Heart left ventricle (tissue), 16 donors: ENCODE results near the gene LRP1. TPM values are rescaled to one million over a fixed set of nuclear protein-coding genes. Genes with fewer than 3 reads are reported as not detected.

ENCODE experiments used
- ATAC-seq, 4 donors: fragments of 200-7000 bp; cut with Tn5 transposase; one replicate each; pipeline ENCODE4 v1.9.1; 2020 to 2022; ENCODE audit warnings: moderate library complexity in 4 of 4, mild to moderate bottlenecking in 3 of 4, moderate number of reproducible peaks in 1 of 4
- DNase-seq, 5 donors: peaks; one replicate each; pipeline ENCODE4 v3.0.0-alpha.2; 2020
- H3K27ac ChIP-seq, 12 donors: fragments of 200-600 bp; sonication (generic) in 4 of 12; one replicate each; pipeline versions ENCODE4 v1.5.0 to v1.8.0; 2016 to 2022; ENCODE audit warnings: mild to moderate bottlenecking in 2 of 12
- H3K27me3 ChIP-seq, 9 donors: fragments of 200-600 bp; sonication (generic) in 2 of 9; one replicate each; pipeline versions ENCODE4 v1.5.1 to v1.8.0; 2016 to 2022; ENCODE audit warnings: mild to moderate bottlenecking in 3 of 9
- H3K36me3 ChIP-seq, 9 donors: fragments of 200-600 bp; sonication (generic) in 2 of 9; one replicate each; pipeline versions ENCODE4 v1.5.0 to v1.8.0; 2018 to 2022; ENCODE audit warnings: mild to moderate bottlenecking in 2 of 9
- H3K4me1 ChIP-seq, 12 donors: fragments of 200-600 bp; sonication (generic) in 4 of 12; one replicate each; pipeline versions ENCODE4 v1.5.0 to v1.8.0; 2016 to 2022; ENCODE audit warnings: mild to moderate bottlenecking in 3 of 12
- H3K4me3 ChIP-seq, 12 donors: fragments of 200-600 bp; sonication (generic) in 4 of 12; one replicate each; pipeline versions ENCODE4 v1.5.0 to v1.8.0; 2017 to 2022; ENCODE audit warnings: mild to moderate bottlenecking in 9 of 12, moderate library complexity in 4 of 12
- H3K9me3 ChIP-seq, 12 donors: fragments of 200-600 bp; sonication (generic) in 4 of 12; one replicate each; pipeline versions ENCODE4 v1.5.0 to v1.8.0; 2016 to 2022; ENCODE audit warnings: mild to moderate bottlenecking in 1 of 12
- POLR2A ChIP-seq, 2 donors: fragments of 450-650 bp; IDR thresholded peaks; one replicate each; pipeline ENCODE4 v1.6.1; 2017; ENCODE audit warnings: antibody characterized with exemption in 2 of 2, mild to moderate bottlenecking in 2 of 2, moderate library complexity in 2 of 2
- WGBS, 4 donors: extraction: QIAGEN DNeasy Blood & Tissue Kit in 2 of 4; methylation state at CpG; one replicate each; pipeline versions ENCODE4 v1.1.5 to v1.1.7; 2013 to 2018; 5-methylcytosine and 5-hydroxymethylcytosine counted together
- intact Hi-C, 10 donors: fragments of 100-400 bp; cut with DNase I; formaldehyde crosslinking; loops; one replicate each; pipeline versions ENCODE4 v1.11.1 to v1.14.2; 2022
- polyA plus RNA-seq, 2 donors: library from polyadenylated mRNA; stranded (reverse); fragments of 200-250 nt; gene quantifications; one replicate each; pipeline ENCODE4 v1.2.3, GENCODE V29; 2013
- total RNA-seq, 9 donors: library from RNA; depleted of rRNA in 2 of 9; stranded (reverse); fragments of >200 nt in 2 of 9; fragmentation: NEBNext Ultra II Directional in 3 of 9; extraction: Animal tissue kit (Norgen Biotek cat#: 25700) in 3 of 9; gene quantifications; one replicate each; pipeline versions ENCODE4 v1.1.0 to v1.2.4, GENCODE V29; 2016 to 2023
- TF ChIP-seq, protein P1 (sequence below), 12 donors: fragments of 200-600 bp; sonication (generic) in 4 of 12; IDR thresholded peaks; one replicate each; pipeline versions ENCODE4 v1.5.0 to v1.8.0; 2018 to 2022; ENCODE audit warnings: antibody characterized with exemption in 12 of 12, mild to moderate bottlenecking in 5 of 12
- donor health status: ischemic (EF 13 %, LVEDD 7.1; RV severe dilation, severe dysfunction).
- donor health status: healthy with polysubstance abuse.
- donor health status: DM: no; HTN: yes; CAD: no.
- donor health status: DM: no; HTN: no; CAD: no.
- donor health status: ischemic (EF 25% LVEDD 6.9; RV normal size, moderate dysfunction).
- donor health status: ischemic (EF 25% LVEDD 5.7; RV mildly dilated, moderate dysfunction).
- donor health status: healthy.
- donor health status: DM: yes; HTN: yes; CAD: no.
- donor health status: ischemic (EF 35%, LVEDD 5.7; RV mildly dilated, moderate dysfunction).
- donor health status: nonischemic (EF 11% LVEDD 7.7; RV severe dilation, severe dysfunction).
- donor health status: DM: yes; HTN: yes; CAD: no.
- donor health status: PGD.
- donor health status: ischemic (EF 29% LVEDD 5.4; RV normal size, mild dysfunction).
- donor health status: nonischemic (EF 23%, LVEDD 6.1; RV moderate dilation, normal function).

Gene LRP1
- total and polyA plus RNA-seq, 11 donors, result 23.0 to 316 (median 69.0) TPM

DNA sequence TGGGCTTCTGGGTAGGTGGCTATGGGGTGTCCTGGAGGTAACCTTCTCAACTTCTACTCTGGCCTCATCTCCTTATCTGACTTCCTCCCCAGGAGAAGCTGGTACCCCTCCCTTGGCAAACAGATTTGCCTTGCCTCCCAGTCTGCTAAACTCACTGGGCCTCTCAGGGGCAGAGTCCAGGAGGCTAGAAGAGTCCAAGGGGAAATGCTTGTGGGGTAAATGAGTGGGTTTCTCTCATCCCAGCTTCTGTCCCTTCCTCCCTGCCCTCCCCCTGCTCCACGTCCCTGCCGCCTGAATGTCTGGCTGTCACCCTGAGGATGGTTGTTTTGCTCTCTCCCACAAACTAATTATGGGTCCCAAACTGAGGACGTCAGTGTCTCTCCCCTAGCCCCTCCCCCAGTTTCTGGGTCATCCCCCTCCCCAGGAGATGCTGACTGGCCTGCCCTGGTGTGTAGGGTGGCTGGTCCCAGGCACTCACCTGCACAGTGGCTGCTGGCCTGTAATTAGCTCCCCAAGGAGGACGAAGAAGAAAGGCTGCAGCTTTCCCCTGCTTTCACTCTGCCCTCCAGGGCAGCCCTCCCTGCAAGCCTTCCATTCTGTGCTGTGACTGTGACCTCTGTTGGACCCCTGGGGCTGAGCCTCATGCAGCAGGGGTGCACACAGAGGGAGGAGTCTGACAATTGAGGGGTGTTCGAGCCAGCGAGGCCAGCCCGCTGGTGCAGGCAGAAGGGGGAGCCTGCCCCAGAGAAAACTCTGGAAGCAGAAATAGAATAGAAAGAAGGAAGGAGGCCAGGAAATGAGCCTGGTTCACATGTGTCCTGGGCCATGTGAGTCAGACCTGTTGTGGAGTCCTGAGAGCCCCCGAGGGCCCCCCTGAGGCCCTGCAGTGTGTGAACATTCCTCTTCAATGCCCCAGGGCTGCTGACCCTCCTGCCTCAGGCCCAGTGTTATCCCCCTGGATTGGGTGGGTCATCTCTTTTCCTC, 19.0 kb downstream of the LRP1 start, which contains the start of gene LRP1-AS:
TSS of gene LRP1-AS (minus strand) at position 659 of the 984 bp plus-strand sequence.
- no peak within 1 kb of the TSS for H3K4me3 ChIP-seq
- H3K9me3 ChIP-seq, result no peaks in the 10 kb centered on the region
- no peaks in the 10 kb centered on the region for H3K27me3 ChIP-seq
- TF ChIP-seq POLR2A (IDR thresholded peaks at IDR 0.05), result no peak
- TF ChIP-seq, protein P1, sequence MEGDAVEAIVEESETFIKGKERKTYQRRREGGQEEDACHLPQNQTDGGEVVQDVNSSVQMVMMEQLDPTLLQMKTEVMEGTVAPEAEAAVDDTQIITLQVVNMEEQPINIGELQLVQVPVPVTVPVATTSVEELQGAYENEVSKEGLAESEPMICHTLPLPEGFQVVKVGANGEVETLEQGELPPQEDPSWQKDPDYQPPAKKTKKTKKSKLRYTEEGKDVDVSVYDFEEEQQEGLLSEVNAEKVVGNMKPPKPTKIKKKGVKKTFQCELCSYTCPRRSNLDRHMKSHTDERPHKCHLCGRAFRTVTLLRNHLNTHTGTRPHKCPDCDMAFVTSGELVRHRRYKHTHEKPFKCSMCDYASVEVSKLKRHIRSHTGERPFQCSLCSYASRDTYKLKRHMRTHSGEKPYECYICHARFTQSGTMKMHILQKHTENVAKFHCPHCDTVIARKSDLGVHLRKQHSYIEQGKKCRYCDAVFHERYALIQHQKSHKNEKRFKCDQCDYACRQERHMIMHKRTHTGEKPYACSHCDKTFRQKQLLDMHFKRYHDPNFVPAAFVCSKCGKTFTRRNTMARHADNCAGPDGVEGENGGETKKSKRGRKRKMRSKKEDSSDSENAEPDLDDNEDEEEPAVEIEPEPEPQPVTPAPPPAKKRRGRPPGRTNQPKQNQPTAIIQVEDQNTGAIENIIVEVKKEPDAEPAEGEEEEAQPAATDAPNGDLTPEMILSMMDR (IDR thresholded peaks at IDR 0.05), result no peak
- H3K27ac ChIP-seq, result peak within 1 kb of the TSS; percentile 18 to 95 (median 89)
- ATAC-seq (peak in 2 of 4 donors; percentile 14 to 18), DNase-seq (peak in 1 of 5 donors; percentile 65)
- peaks cover 14 to 97% (median 71%) of the 10 kb centered on the region in 12 donors for H3K4me1 ChIP-seq
- intact Hi-C loops, result no loop called here
- WGBS, 4 donors, result 56 to 65% (median 61%) methylated on average over 8 of the region's 8 CpGs
- H3K36me3 ChIP-seq, result peaks cover 0 to 71% (median 45%) of the 10 kb centered on the region in 9 donors

DNA sequence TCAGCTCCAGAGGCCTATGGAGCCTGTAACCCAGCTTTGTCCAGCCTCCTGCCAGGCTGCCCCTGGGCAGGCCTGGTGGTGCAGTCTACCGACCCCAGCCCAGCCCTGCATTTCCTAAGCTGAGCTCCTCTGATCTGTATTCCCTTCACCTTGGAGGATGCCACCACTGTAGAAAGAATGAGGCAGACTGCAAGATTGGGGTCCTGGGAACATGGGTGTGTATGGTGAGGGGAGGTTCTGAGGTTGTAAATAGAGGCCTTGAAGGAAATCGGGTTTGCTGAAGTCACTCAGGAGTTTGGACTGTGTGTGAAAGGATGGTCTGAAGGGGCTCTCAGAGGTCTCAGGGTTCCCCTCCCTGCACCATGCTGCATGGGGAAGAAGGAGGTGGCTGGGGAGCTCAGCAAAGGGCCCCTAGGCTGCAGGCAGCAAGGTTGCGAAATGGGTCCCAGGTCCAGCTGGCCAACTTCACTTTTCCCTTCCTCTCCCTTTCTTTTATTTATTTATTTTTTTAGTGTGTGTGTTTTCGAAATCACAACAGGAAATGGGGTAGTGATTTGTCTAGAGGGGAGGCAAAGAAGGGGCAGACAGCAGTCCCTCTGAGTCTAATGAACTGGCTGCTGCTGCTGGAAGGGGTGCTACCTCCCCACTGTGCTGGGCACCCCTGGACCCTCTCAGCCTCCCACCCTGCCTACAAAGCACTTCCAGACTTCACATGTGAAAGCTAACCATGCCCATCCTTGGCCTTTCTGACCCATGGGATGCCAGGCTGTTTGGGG, 20.4 kb downstream of the LRP1 start:
- ATAC-seq (peak; percentile 33 to 60 (median 48)), DNase-seq (peak; percentile 57 to 83 (median 75))
- no peak for TF ChIP-seq POLR2A (IDR thresholded peaks at IDR 0.05)
- TF ChIP-seq, protein P1 (IDR thresholded peaks at IDR 0.05), result no peak
- H3K27me3 ChIP-seq, result no peaks in the 10 kb centered on the region
- intact Hi-C loops, result loop anchor here in 2 of 10 donors (2.0 kb wide), 1 partner anchor 14 kb away; no protein-coding TSS in a partner anchor
- WGBS, 4 donors, result 50 to 62% (median 55%) methylated on average over 4 of the region's 4 CpGs
- H3K9me3 ChIP-seq, result no peaks in the 10 kb centered on the region
- H3K4me1 ChIP-seq, result peaks cover 14 to 97% (median 79%) of the 10 kb centered on the region in 12 donors
- peaks cover 0 to 61% (median 34%) of the 10 kb centered on the region in 9 donors for H3K36me3 ChIP-seq
- H3K27ac ChIP-seq, result peak overlapping the region; percentile 75 to 95 (median 89)
- H3K4me3 ChIP-seq, result peak overlapping the region in 2 of 12 donors; percentile 12 to 16

DNA sequence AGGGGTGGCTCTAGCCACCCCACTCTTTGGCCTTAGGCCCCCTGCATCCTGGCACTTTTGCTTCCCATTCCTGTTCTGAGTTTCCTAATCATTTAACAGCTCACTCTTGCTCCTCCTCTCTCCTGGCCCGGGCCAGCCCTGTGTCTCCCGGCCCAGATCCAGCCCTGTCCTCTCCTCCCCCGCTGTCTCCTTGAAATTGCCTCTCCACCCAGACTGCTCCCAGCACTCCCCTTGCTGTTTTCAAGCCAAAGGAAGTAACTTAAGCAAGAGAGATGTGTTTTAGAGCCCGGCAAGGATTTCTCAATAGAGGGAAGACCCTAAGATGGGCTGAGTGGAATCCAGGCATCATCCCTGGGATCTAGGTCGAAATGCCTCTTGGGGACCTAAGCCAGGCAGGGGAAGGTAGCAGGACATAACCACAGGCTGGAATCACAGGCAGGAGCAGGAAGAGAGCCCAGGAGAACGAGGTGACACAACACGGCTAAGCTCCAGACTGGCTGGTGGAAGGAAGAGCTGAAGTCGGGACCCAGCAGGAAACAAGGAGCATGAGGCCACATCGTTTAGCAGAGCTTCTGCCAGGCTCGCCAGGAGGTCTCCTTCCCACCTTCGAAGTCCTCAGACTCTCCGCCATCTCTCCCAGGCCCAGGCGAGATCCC, 21.1 kb downstream of the LRP1 start:
- H3K27ac ChIP-seq, result peak overlapping the region; percentile 75 to 95 (median 89)
- peak overlapping the region in 2 of 12 donors; percentile 12 to 16 for H3K4me3 ChIP-seq
- ATAC-seq (peak; percentile 79 to 86 (median 85)), DNase-seq (peak; percentile 70 to 85 (median 81))
- no peaks in the 10 kb centered on the region for H3K27me3 ChIP-seq
- no peaks in the 10 kb centered on the region for H3K9me3 ChIP-seq
- peaks cover 0 to 61% (median 33%) of the 10 kb centered on the region in 9 donors for H3K36me3 ChIP-seq
- intact Hi-C loops, result loop anchor here in 2 of 10 donors (2.0 kb wide), 1 partner anchor 15 kb away; no protein-coding TSS in a partner anchor
- 28 to 58% (median 41%) methylated on average over 13 of the region's 13 CpGs for WGBS, 4 donors
- no peak for TF ChIP-seq POLR2A (IDR thresholded peaks at IDR 0.05)
- TF ChIP-seq, protein P1 (IDR thresholded peaks at IDR 0.05), result no peak
- peaks cover 14 to 100% (median 79%) of the 10 kb centered on the region in 12 donors for H3K4me1 ChIP-seq
